Body of pancreas (tissue), 4 donors: ENCODE measurements around the gene ACER3. TPM values are rescaled to one million over a fixed set of nuclear protein-coding genes. Genes with fewer than 3 reads are reported as not detected.
"Not testable (repeated sequence)": the region's sequence is repeated elsewhere in the genome, so short reads cannot be mapped to it uniquely, and the experiment has no call there.

Experiments used
- ATAC-seq: fragments of 150-250 bp; one replicate; pipeline ENCODE4 v1.9.1; 2016
- DNase-seq, 4 donors: peaks; one replicate each; pipeline ENCODE4 v3.0.0-alpha.2; 2019
- H3K27ac ChIP-seq, 4 donors: fragments of 200-600 bp; sonication (generic); 1 replicate in 3 of 4; 2 replicates in 1 of 4; pipeline versions ENCODE4 v1.5.1 to v1.6.1; 2016 to 2019; ENCODE audit warnings: mild to moderate bottlenecking in 1 of 4, mixed read lengths in 1 of 4, moderate library complexity in 1 of 4
- H3K27me3 ChIP-seq, 2 donors: fragments of 200-600 bp; sonication (generic); one replicate each; pipeline ENCODE4 v1.6.0; 2016; ENCODE audit warnings: mild to moderate bottlenecking in 1 of 2
- H3K36me3 ChIP-seq, 2 donors: fragments of 200-600 bp; sonication (generic); replicated peaks in 1 of 2; 2 replicates each; pipeline ENCODE4 v1.5.1; 2016; ENCODE audit warnings: low read depth in 2 of 2; ENCODE audit not compliant: insufficient read depth in 1 of 2
- H3K4me1 ChIP-seq: fragments of 200-600 bp; sonication (generic); one replicate; pipeline ENCODE4 v1.6.0; 2016
- H3K4me3 ChIP-seq, 2 donors: fragments of 200-600 bp; sonication (generic); 1 replicate in 1 of 2; 2 replicates in 1 of 2; pipeline ENCODE4 v1.5.1; 2016 to 2019
- H3K9me3 ChIP-seq, 3 donors: fragments of 200-600 bp; sonication (generic); 1 replicate in 2 of 3; 2 replicates in 1 of 3; pipeline ENCODE4 v1.5.1; 2016
- CTCF ChIP-seq, 7 experiments: fragments of 450-650 bp in 4 of 7; fragments of 200-600 bp in 3 of 7; sonication (generic) in 3 of 7; IDR thresholded peaks; one replicate each; pipeline ENCODE4 v1.5.1; 2016 to 2019; ENCODE audit warnings: antibody characterized with exemption in 7 of 7
- POLR2A ChIP-seq, 3 donors: fragments of 450-650 bp; IDR thresholded peaks; one replicate each; pipeline ENCODE4 v1.6.1; 2016; ENCODE audit warnings: antibody characterized with exemption in 3 of 3, mild to moderate bottlenecking in 2 of 3
- WGBS, 2 donors: methylation state at CpG; one replicate each; pipeline ENCODE4 v1.1.5; 2017; 5-methylcytosine and 5-hydroxymethylcytosine counted together
- intact Hi-C: fragments of 100-400 bp; cut with DNase I; formaldehyde crosslinking; loops from one replicate; pipeline ENCODE4 v1.15.1; 2023
- total RNA-seq, 2 donors: library from RNA; depleted of rRNA; stranded (reverse); fragments of >200 nt; gene quantifications; one replicate each; pipeline ENCODE4 v1.1.0, GENCODE V29; 2016

Gene ACER3
- total RNA-seq, 2 donors from 2014 or later, result 4.6 to 5.2 TPM

- 93 to 95% methylated on average over 3 of the region's 3 CpGs for WGBS, 2 donors
- Histone ChIP-seq H3K36me3 (no peaks in the 10 kb centered on the region), H3K27ac (no peak overlapping the region), H3K9me3 (no peaks in the 10 kb centered on the region), H3K4me3 (no peak overlapping the region), H3K27me3 (no peaks in the 10 kb centered on the region), H3K4me1 (no peaks in the 10 kb centered on the region)
- no peak for ATAC-seq
- DNase-seq, result no peak
- TF ChIP-seq CTCF (IDR thresholded peaks at IDR 0.05) (no peak), POLR2A (IDR thresholded peaks at IDR 0.05) (no peak)
- intact Hi-C loops, result no loop called here
Measured at GRCh38 chr11:76849376-76849775, 11.3 kb upstream of the ACER3 start.

- ATAC-seq (no peak), DNase-seq (no peak)
- WGBS, 2 donors, result 73 to 75% methylated on average over 4 of the region's 4 CpGs
- no peaks in the 10 kb centered on the region for H3K36me3 ChIP-seq
- intact Hi-C loops, result no loop called here
- TF ChIP-seq CTCF (IDR thresholded peaks at IDR 0.05), result no peak
- no peak for TF ChIP-seq POLR2A (IDR thresholded peaks at IDR 0.05)
- no peak overlapping the region for H3K27ac ChIP-seq
- no peaks in the 10 kb centered on the region for H3K9me3 ChIP-seq
- no peaks in the 10 kb centered on the region for H3K27me3 ChIP-seq
- H3K4me3 ChIP-seq, result no peak overlapping the region
- H3K4me1 ChIP-seq, result no peaks in the 10 kb centered on the region
Measured at GRCh38 chr11:76850130-76850529, 10.6 kb upstream of the ACER3 start.

GRCh38 chr11:76850815-76851214, 9.9 kb upstream of the ACER3 start:
- no peak overlapping the region for H3K4me3 ChIP-seq
- ATAC-seq, result no peak
- no peaks in the 10 kb centered on the region for H3K9me3 ChIP-seq
- no peaks in the 10 kb centered on the region for H3K4me1 ChIP-seq
- H3K27me3 ChIP-seq, result no peaks in the 10 kb centered on the region
- intact Hi-C loops, result no loop called here
- TF ChIP-seq POLR2A (IDR thresholded peaks at IDR 0.05) (no peak), CTCF (IDR thresholded peaks at IDR 0.05) (no peak)
- no peaks in the 10 kb centered on the region for H3K36me3 ChIP-seq
- 92 to 94% methylated on average over 6 of the region's 6 CpGs for WGBS, 2 donors
- no peak overlapping the region for H3K27ac ChIP-seq
- peak in 1 of 4 donors; percentile 24 for DNase-seq

GRCh38 chr11:76854709-76855108, 6.0 kb upstream of the ACER3 start:
- intact Hi-C loops, result no loop called here
- TF ChIP-seq POLR2A (IDR thresholded peaks at IDR 0.05) (no peak), CTCF (IDR thresholded peaks at IDR 0.05) (no peak)
- ATAC-seq, result no peak

GRCh38 chr11:76855670-76856069, 5.0 kb upstream of the ACER3 start:
- intact Hi-C loops, H3K27me3 ChIP-seq, H3K27ac ChIP-seq, H3K4me1 ChIP-seq, DNase-seq, ATAC-seq, H3K4me3 ChIP-seq, H3K9me3 ChIP-seq, H3K36me3 ChIP-seq: not testable (repeated sequence)
- WGBS, 2 donors, result 75 to 82% methylated on average over 5 of the region's 5 CpGs

More at GRCh38 chr11:76854709-76855108, 6.0 kb upstream of the ACER3 start:
- no peak for DNase-seq
- WGBS, 2 donors, result 70 to 93% methylated on average over 1 of the region's 1 CpG
- Histone ChIP-seq H3K4me1 (no peaks in the 10 kb centered on the region), H3K27me3 (no peaks in the 10 kb centered on the region), H3K27ac (no peak overlapping the region), H3K36me3 (no peaks in the 10 kb centered on the region), H3K4me3 (no peak overlapping the region), H3K9me3 (no peaks in the 10 kb centered on the region)
